MM.1S (cell line): ENCODE measurements around the gene TMEM198.

Experiments used
- DNase-seq: peaks from one replicate; pipeline ENCODE4 v3.0.0-alpha.2; 2015
- H2AFZ ChIP-seq: fragments of 300-600 bp; sonication (generic); 2 replicates; pipeline ENCODE4 v1.6.0; 2016; ENCODE audit warnings: antibody characterized with exemption, low read length
- H3F3A ChIP-seq: fragments of 300-600 bp; sonication (generic); 2 replicates; pipeline ENCODE4 v1.6.1; 2016; ENCODE audit warnings: mild to moderate bottlenecking, antibody characterized with exemption, low read length, moderate library complexity, mixed read lengths; ENCODE audit not compliant: insufficient read depth
- H3K27ac ChIP-seq: fragments of 300-600 bp; sonication (generic); 2 replicates; pipeline ENCODE4 v1.5.1; 2016; ENCODE audit warnings: mild to moderate bottlenecking, low read length
- H3K27me3 ChIP-seq: fragments of 300-600 bp; sonication (generic); replicated peaks from 2 replicates; pipeline ENCODE4 v1.6.0; 2016; ENCODE audit warnings: low read length; ENCODE audit not compliant: insufficient read depth
- H3K36me3 ChIP-seq: fragments of 300-600 bp; sonication (generic); replicated peaks from 2 replicates; pipeline ENCODE4 v1.6.1; 2016; ENCODE audit warnings: mild to moderate bottlenecking, low read length, mixed read lengths; ENCODE audit not compliant: insufficient read depth
- H3K4me1 ChIP-seq: fragments of 300-600 bp; sonication (generic); 2 replicates; pipeline ENCODE4 v1.6.1; 2016; ENCODE audit warnings: low read length, mixed read lengths
- H3K4me2 ChIP-seq: fragments of 300-600 bp; sonication (generic); 2 replicates; pipeline ENCODE4 v1.6.0; 2016; ENCODE audit warnings: low read depth, low read length
- H3K4me3 ChIP-seq: fragments of 300-600 bp; sonication (generic); 2 replicates; pipeline ENCODE4 v1.5.1; 2016; ENCODE audit warnings: low read length, mixed read lengths
- H3K79me2 ChIP-seq: fragments of 300-600 bp; sonication (generic); 2 replicates; pipeline ENCODE4 v1.6.1; 2016; ENCODE audit warnings: mixed run types, low read length, mixed read lengths
- H3K9ac ChIP-seq: fragments of 300-600 bp; sonication (generic); 2 replicates; pipeline ENCODE4 v1.6.1; 2016; ENCODE audit warnings: low read length, mixed read lengths
- H3K9me2 ChIP-seq: fragments of 300-600 bp; sonication (generic); replicated peaks from 2 replicates; pipeline ENCODE4 v1.6.1; 2016; ENCODE audit warnings: mild to moderate bottlenecking, low read length, mixed read lengths; ENCODE audit not compliant: insufficient read depth
- H3K9me3 ChIP-seq: fragments of 300-600 bp; sonication (generic); replicated peaks from 2 replicates; pipeline ENCODE4 v1.6.1; 2016; ENCODE audit warnings: mild to moderate bottlenecking, low read length, mixed read lengths; ENCODE audit not compliant: insufficient read depth
- H4K20me1 ChIP-seq: fragments of 300-600 bp; sonication (generic); 2 replicates; pipeline ENCODE4 v1.6.1; 2016; ENCODE audit warnings: mild to moderate bottlenecking, low read length, moderate library complexity, mixed read lengths; ENCODE audit not compliant: insufficient read depth
- EZH2 ChIP-seq: fragments of 300-600 bp; sonication (generic); optimal IDR thresholded peaks from 2 replicates; pipeline ENCODE3; 2017; ENCODE audit warnings: low read depth, mild to moderate bottlenecking, antibody characterized with exemption, low read length, mixed read lengths
- EZH2phosphoT487 ChIP-seq: fragments of 300-600 bp; sonication (generic); IDR thresholded peaks from 2 replicates; pipeline ENCODE4 v1.6.1; 2018; ENCODE audit warnings: antibody characterized with exemption, low read length
- TF ChIP-seq, protein P1 (sequence below): fragments of 300-600 bp; sonication (generic); IDR thresholded peaks from 2 replicates; pipeline ENCODE4 v1.5.1; 2016; ENCODE audit warnings: antibody characterized with exemption, low read length, mixed read lengths

Gene TMEM198

DNA sequence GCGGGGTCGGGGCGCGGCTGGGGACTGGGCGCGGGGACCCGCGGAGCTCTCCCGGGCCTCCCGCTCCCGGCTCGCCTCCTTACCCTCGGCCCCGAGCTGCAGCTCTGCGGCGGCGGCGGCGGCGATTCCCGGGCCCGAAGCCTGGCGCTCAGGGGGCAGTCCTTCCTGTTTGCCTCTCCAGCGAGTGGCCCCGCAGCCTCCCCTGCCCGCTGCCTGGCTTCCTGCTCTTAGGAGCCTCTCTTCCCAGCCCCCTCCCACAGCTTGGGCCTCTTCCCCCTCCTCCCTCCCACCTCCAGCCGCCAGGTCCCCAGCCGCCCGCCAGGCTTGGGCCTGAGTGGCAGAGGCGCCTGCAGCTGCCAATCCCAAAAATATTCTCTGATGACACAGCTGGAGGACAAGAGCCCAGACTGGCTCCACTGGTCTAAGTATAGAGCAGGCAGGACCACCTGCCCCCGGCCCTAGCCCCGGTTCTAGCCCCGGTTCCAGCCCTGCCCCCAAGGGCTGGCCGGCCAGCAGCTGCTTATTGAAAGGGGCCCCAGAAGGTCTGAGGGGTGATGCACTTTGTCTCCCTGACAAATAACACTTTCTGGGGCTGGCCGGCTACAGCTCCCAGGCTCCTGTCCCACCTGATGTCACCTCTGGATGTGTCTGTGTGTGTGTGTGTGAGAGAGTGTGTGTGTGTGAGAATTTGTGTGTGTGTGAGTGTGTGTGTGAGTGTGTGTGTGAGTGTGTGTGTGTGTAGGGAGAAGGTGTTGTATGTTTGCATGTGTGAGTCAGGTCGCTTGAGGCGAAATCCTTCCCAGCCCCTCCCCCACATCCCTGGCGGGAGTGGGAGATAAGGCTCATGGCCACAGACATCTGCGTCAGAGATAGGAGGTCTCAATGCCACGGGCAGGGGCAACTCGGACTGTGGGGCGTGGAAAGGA, 27.7 kb downstream of the TMEM198 start, which contains the start of gene OBSL1:
Gene OBSL1 (minus strand): TSS at position 229 of the 926 bp plus-strand sequence. CDS start 307 bp downstream, outside the sequence.
- no peak within 1 kb of the TSS for H2AFZ ChIP-seq
- H3K9ac ChIP-seq = no peak within 1 kb of the TSS
- no peaks in the 10 kb centered on the region for H3K79me2 ChIP-seq
- H3K4me2 ChIP-seq = no peak within 1 kb of the TSS
- H3K9me2 ChIP-seq = no peaks in the 10 kb centered on the region
- H3K4me3 ChIP-seq = no peak within 1 kb of the TSS
- no peak within 1 kb of the TSS for H3K27ac ChIP-seq
- DNase-seq = no peak
- TF ChIP-seq, protein P1, sequence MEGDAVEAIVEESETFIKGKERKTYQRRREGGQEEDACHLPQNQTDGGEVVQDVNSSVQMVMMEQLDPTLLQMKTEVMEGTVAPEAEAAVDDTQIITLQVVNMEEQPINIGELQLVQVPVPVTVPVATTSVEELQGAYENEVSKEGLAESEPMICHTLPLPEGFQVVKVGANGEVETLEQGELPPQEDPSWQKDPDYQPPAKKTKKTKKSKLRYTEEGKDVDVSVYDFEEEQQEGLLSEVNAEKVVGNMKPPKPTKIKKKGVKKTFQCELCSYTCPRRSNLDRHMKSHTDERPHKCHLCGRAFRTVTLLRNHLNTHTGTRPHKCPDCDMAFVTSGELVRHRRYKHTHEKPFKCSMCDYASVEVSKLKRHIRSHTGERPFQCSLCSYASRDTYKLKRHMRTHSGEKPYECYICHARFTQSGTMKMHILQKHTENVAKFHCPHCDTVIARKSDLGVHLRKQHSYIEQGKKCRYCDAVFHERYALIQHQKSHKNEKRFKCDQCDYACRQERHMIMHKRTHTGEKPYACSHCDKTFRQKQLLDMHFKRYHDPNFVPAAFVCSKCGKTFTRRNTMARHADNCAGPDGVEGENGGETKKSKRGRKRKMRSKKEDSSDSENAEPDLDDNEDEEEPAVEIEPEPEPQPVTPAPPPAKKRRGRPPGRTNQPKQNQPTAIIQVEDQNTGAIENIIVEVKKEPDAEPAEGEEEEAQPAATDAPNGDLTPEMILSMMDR = no peak
- no peak for TF ChIP-seq EZH2phosphoT487
- no peak for TF ChIP-seq EZH2
- no peaks in the 10 kb centered on the region for H3K4me1 ChIP-seq
- no peaks in the 10 kb centered on the region for H3F3A ChIP-seq
- H3K36me3 ChIP-seq = no peaks in the 10 kb centered on the region
- no peaks in the 10 kb centered on the region for H3K9me3 ChIP-seq
- H3K27me3 ChIP-seq = peaks cover 81% of the 10 kb centered on the region
- no peaks in the 10 kb centered on the region for H4K20me1 ChIP-seq

DNA sequence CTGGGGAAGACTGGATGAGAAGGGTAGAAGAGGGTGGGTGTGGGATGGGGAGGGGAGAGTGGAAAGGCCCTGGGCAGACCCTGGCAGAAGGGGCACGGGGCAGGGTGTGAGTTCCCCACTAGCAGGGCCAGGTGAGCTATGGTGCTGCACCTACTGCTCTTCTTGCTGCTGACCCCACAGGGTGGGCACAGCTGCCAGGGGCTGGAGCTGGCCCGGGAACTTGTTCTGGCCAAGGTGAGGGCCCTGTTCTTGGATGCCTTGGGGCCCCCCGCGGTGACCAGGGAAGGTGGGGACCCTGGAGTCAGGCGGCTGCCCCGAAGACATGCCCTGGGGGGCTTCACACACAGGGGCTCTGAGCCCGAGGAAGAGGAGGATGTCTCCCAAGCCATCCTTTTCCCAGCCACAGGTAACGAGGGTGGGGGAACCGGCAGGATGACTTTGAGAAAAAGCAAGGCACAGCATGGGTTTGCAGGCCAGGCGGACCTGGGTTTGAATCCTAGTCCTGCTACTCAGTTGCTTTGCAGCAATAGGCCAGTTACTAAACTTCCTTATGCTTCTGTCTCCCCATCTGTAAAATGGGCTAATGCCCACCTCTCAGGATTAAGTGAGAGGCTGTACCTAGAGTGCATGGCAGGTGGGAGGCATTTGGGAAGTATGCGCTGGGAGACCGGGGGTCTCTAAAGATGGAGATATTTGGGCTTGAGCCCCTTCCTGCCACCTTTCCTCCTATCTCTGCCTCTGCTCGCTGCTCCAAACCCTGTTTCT, 28.6 kb downstream of the TMEM198 start, which contains the start of gene INHA:
Gene INHA (plus strand): TSS at position 74 of the 765 bp plus-strand sequence. CDS start 65 bp downstream, at position 139.
- no peak within 1 kb of the TSS for H2AFZ ChIP-seq
- no peaks in the 10 kb centered on the region for H3K9me3 ChIP-seq
- no peaks in the 10 kb centered on the region for H3K36me3 ChIP-seq
- H3K4me1 ChIP-seq = no peaks in the 10 kb centered on the region
- no peak within 1 kb of the TSS for H3K27ac ChIP-seq
- H3K4me2 ChIP-seq = no peak within 1 kb of the TSS
- H3K9me2 ChIP-seq = no peaks in the 10 kb centered on the region
- peaks cover 81% of the 10 kb centered on the region for H3K27me3 ChIP-seq
- H3K4me3 ChIP-seq = no peak within 1 kb of the TSS
- H3K9ac ChIP-seq = no peak within 1 kb of the TSS
- H4K20me1 ChIP-seq = no peaks in the 10 kb centered on the region
- DNase-seq = no peak
- TF ChIP-seq EZH2 = no peak
- TF ChIP-seq EZH2phosphoT487 = no peak
- TF ChIP-seq, protein P1 = no peak
- no peaks in the 10 kb centered on the region for H3K79me2 ChIP-seq
- H3F3A ChIP-seq = no peaks in the 10 kb centered on the region

DNA sequence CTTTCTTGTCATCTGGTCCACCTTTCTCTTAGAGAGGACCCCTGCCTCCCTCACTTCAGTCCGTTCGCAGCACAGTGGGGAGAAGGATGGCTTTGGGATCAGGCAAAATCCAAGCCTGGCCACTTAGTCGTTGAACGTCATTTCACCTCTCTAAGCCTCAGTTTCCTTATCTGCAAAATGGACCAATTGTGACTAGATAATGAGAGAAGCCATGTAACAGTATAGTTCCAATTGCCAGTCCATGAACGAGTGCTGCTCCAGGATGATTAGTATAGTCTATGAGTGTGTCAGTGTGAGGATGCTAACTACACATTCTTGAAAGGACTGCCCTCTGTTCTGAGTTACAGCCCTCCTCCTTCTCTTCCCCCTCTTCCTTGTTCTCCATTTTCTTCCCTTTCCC, 29.3 kb downstream of the TMEM198 start:
- no peak overlapping the region for H2AFZ ChIP-seq
- no peaks in the 10 kb centered on the region for H3K79me2 ChIP-seq
- no peak overlapping the region for H3K4me2 ChIP-seq
- peaks cover 80% of the 10 kb centered on the region for H3K27me3 ChIP-seq
- no peaks in the 10 kb centered on the region for H4K20me1 ChIP-seq
- no peak overlapping the region for H3K9ac ChIP-seq
- no peaks in the 10 kb centered on the region for H3K4me1 ChIP-seq
- TF ChIP-seq EZH2 (no peak), EZH2phosphoT487 (no peak)
- TF ChIP-seq, protein P1 = no peak
- DNase-seq = no peak
- no peak overlapping the region for H3K4me3 ChIP-seq
- no peaks in the 10 kb centered on the region for H3K9me3 ChIP-seq
- no peak overlapping the region for H3K27ac ChIP-seq
- H3F3A ChIP-seq = no peaks in the 10 kb centered on the region
- no peaks in the 10 kb centered on the region for H3K9me2 ChIP-seq
- H3K36me3 ChIP-seq = no peaks in the 10 kb centered on the region
